ENCODE measurements around the gene TRDMT1.

Gene TRDMT1

DNA sequence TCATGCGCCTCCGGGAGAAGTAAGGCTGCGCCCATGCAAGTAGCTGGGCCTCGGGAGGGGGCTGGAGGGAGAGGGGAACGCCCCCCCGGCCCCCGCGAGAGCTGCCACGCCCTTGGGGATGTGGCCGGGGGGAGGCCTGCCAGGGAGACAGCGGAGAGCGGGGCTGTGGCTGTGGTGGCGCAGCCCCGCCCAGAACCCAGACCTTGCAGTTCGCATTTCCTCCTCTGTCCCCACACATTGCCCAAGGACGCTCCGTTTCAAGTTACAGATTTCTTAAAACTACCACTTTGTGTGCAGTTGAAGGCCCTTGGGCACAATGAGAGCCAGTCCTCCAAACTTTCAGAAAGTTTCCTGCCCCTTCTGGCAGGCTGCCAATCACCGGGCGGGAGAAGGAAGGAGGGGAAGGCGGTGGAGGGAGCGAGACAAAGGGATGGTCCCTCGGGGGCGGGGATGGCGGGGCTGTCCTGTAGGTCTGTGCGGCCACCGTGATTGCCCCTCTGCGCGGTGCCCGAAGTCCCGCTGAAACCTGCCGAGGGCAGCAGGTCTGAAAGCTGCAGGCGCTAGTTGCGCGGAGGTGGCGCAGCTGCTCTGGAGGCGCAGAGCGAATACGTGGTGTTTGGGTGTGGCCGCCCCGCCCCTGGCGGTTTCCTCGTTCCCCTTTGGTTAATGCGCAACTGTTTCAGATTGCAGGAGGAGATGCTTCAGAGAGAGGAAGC lies 28.7 kb upstream of the TRDMT1 start:
- DNase-seq, result no peak

- DNase-seq, result no peak
Observed at GRCh38 chr10:17229717-17229966, 28.2 kb upstream of the TRDMT1 start.

DNA sequence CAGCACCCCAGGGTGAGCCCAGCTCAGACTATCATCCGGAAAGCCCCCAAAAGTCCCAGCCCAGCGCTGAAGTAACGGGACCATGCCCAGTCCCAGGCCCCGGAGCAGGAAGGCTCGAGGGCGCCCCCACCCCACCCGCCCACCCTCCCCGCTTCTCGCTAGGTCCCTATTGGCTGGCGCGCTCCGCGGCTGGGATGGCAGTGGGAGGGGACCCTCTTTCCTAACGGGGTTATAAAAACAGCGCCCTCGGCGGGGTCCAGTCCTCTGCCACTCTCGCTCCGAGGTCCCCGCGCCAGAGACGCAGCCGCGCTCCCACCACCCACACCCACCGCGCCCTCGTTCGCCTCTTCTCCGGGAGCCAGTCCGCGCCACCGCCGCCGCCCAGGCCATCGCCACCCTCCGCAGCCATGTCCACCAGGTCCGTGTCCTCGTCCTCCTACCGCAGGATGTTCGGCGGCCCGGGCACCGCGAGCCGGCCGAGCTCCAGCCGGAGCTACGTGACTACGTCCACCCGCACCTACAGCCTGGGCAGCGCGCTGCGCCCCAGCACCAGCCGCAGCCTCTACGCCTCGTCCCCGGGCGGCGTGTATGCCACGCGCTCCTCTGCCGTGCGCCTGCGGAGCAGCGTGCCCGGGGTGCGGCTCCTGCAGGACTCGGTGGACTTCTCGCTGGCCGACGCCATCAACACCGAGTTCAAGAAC lies 27.7 kb upstream of the TRDMT1 start:
- no peak for DNase-seq

DNA sequence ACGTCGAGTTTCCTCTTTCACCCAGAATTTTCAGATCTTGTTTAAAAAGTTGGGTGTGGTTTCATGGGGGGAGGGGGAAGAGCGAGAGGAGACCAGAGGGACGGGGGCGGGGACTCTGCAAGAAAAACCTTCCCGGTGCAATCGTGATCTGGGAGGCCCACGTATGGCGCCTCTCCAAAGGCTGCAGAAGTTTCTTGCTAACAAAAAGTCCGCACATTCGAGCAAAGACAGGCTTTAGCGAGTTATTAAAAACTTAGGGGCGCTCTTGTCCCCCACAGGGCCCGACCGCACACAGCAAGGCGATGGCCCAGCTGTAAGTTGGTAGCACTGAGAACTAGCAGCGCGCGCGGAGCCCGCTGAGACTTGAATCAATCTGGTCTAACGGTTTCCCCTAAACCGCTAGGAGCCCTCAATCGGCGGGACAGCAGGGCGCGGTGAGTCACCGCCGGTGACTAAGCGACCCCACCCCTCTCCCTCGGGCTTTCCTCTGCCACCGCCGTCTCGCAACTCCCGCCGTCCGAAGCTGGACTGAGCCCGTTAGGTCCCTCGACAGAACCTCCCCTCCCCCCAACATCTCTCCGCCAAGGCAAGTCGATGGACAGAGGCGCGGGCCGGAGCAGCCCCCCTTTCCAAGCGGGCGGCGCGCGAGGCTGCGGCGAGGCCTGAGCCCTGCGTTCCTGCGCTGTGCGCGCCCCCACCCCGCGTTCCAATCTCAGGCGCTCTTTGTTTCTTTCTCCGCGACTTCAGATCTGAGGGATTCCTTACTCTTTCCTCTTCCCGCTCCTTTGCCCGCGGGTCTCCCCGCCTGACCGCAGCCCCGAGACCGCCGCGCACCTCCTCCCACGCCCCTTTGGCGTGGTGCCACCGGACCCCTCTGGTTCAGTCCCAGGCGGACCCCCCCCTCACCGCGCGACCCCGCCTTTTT lies 26.9 kb upstream of the TRDMT1 start, which contains the start of gene VIM:
VIM (plus strand) TSS at position 151 of the 925 bp plus-strand sequence. CDS start 1,182 bp downstream, outside the sequence.
- no peak for DNase-seq

GRCh38 chr10:17227367-17228090 lies 26.1 kb upstream of the TRDMT1 start:
- DNase-seq, result no peak

DNA sequence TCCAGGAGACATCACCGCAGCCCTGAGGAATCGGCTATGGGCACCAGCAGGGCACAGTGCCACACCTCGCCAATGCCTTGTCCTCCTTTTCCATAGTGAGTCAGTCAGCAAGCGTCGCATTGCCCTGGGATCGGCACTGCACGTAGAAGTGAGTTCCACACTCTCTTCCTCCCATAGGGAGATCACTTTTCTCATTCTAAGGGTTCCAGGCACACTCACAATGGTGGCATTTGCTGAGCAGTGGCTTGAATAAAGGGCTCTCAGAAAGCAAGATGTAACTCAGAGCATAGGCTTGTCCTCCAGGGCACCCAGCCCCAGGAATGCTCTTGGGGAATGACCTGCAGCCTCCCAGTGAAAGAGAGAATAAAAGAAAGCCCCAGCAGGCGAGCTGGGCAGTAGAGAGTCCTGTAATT lies 25.4 kb upstream of the TRDMT1 start:
- DNase-seq, result no peak

DNA sequence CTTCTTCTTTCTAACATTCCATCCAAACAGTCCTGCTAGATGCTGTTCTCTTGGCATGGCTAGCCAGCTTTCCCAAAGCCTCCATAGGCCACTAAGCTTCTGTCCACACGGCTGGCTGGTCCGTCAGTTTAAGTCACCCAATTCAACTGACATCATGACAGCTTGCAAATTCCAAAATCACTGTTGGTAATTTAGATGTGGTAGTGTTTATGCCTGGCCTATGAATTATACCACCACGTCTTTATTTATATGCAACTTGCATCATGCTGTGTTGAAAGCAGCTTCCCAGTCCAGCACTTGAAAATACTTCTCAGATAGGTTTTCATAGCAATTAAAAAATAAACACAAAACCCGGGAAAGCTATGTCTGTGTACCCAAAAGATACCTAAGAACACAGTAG lies 24.3 kb upstream of the TRDMT1 start:
- no peak for DNase-seq

GRCh38 chr10:17222329-17222728 lies 20.9 kb upstream of the TRDMT1 start:
- no peak for DNase-seq

DNA sequence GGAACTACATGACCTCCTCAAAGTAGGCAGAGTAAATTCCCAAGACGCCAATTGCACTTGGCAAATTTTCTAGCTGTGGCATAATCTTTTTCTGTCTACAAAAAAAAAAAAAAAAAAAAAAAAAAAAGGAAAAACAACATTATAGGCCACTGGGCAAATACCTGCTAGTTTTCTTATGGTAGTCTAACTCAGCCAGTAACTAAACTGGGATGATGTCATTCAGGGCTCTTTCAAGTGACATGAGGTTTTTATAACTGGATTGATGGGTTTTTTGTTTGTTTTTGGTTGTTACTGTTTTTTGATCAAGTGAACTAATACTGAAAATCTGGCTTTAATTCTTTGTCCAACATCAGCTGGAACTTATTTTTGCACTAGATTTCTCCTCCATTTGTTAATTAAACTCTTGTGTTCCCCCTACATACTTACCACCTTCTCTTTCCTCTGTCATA lies 19.2 kb upstream of the TRDMT1 start:
- DNase-seq, result no peak

- DNase-seq, result no peak
Observed at GRCh38 chr10:17219024-17219423, 17.6 kb upstream of the TRDMT1 start.

- DNase-seq, result no peak
Observed at GRCh38 chr10:17217631-17218232, 16.3 kb upstream of the TRDMT1 start.

- no peak for DNase-seq
Observed at GRCh38 chr10:17216901-17217395, 15.5 kb upstream of the TRDMT1 start.

DNA sequence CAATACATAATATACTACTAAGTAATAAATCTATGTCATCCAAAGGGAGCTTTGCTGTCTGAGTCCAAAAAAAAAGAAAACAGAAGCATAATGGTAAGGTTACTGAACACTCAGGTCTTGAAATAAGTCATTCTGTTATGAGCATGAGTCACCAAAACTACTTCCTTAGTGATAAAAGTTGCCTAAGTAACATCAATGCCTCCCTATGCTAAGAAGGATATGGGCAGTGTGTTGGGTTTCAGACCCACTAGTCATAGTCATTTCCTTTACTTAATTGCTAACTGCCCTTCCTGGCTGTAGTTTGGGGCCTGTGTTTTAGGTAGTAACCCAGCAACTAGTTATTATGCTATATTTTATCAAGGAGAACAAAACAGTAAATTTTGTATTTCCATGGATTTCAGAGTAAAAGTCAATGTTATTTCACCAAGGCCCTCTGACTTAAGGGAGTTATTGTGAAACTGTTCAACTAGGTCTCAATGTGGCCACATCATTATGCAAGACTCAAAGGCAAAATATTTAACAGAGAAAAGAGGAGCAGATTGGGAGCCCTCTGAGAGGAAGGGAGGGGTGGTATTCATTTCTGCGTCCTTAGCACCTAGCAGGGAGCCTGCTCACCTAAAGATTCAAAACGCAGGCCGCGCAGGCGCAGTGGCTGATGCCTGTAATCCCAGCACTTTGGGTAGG lies 14.9 kb upstream of the TRDMT1 start:
- DNase-seq, result no peak

GRCh38 chr10:17215782-17216122 lies 14.3 kb upstream of the TRDMT1 start:
- DNase-seq, result no peak

- DNase-seq, result no peak
Observed at GRCh38 chr10:17214971-17215781, 13.7 kb upstream of the TRDMT1 start.

GRCh38 chr10:17214526-17214925 lies 13.1 kb upstream of the TRDMT1 start:
- no peak for DNase-seq

DNA sequence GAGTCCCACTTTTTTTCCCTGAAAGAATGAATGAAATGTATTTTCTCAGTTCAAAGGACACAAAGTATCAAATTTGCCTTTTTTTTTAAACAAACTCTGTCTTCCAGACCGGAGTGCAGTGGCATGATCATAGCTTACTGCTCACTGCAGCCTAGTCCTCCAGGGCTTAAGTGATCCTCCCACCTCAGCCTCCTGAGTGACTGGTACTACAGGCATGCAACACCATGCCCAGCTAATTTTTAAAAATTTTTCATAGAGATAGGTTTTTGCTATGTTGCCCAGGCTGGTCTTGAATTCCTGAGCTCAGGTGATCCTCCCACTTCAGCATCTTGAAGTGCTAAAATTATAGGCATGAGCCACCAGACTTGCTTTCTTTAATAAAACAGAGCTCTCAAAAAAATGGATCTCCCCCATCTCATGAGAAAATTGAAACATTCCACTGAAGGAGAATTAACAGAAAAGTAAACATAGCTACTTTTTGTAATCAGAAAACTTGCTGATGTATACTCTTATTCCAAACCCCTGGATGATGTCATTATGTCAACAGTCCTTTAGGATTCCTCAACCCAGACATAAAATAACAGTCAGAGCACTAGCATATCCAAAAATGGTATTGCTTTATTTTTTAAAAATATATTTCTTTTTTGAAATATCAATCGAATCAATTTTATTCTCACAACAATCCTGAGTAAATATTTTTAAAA lies 12.3 kb upstream of the TRDMT1 start:
- DNase-seq, result no peak

GRCh38 chr10:17212802-17213221 lies 11.3 kb upstream of the TRDMT1 start:
- no peak for DNase-seq

DNA sequence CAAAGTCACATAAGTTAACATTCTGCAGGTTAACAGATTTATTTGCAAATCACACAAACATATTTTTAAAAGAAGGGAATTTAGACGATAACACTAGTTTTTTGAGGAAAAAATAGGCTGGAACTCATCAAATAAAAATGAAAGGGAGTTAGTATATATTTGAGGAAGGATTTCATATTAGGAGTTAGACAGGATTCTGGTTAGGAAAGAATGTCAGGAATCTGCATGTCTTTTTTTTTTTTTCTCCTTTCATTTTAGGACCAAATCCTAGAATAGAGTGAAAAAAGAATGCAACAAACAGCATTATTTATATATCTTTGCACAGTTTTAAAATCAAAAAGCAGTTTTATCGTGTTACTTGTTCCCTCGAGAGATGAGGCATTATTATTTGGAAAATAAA lies 8.9 kb upstream of the TRDMT1 start:
- no peak for DNase-seq

DNA sequence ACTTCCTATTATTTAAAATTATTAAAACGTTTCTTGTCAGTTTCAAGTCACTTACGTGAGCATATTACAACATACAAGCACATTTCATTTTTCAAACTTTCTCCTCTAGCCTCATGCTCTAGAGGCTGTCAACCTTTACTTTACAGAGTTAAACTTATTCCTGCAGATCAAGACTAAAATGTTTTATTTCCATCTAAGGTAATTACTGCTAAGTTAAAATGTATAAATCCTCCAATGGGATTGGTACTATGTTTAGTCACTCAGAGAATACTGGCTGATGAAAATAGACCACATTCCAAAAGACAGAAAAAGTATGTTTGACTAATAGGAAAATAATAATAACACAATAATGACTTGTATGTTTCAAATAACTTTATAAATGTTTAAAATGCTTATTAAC lies 8.4 kb upstream of the TRDMT1 start:
- DNase-seq, result no peak
